Fibroblast of lung (primary cell): Measurements from ENCODE around the gene USH2A.

ENCODE experiments used
- EZH2 ChIP-seq: IDR thresholded peaks from 2 replicates; pipeline ENCODE4 v1.5.1; 2012; ENCODE audit warnings: low read length, control low read depth, mild to moderate bottlenecking; ENCODE audit errors: missing control alignments
- TF ChIP-seq, protein P1 (sequence below), 2 donors: IDR thresholded peaks in 1 of 2; conservative IDR thresholded peaks in 1 of 2; 1 replicate in 1 of 2; 2 replicates in 1 of 2; pipeline ENCODE4 v1.5.1; 2011 to 2012; ENCODE audit warnings: low read length in 2 of 2, control low read depth in 1 of 2, inconsistent platforms in 1 of 2, low read depth in 1 of 2, mild to moderate bottlenecking in 1 of 2

GRCh38 chr1:215865060-215865459 lies 558.2 kb downstream of the USH2A start:
- TF ChIP-seq, protein P1, sequence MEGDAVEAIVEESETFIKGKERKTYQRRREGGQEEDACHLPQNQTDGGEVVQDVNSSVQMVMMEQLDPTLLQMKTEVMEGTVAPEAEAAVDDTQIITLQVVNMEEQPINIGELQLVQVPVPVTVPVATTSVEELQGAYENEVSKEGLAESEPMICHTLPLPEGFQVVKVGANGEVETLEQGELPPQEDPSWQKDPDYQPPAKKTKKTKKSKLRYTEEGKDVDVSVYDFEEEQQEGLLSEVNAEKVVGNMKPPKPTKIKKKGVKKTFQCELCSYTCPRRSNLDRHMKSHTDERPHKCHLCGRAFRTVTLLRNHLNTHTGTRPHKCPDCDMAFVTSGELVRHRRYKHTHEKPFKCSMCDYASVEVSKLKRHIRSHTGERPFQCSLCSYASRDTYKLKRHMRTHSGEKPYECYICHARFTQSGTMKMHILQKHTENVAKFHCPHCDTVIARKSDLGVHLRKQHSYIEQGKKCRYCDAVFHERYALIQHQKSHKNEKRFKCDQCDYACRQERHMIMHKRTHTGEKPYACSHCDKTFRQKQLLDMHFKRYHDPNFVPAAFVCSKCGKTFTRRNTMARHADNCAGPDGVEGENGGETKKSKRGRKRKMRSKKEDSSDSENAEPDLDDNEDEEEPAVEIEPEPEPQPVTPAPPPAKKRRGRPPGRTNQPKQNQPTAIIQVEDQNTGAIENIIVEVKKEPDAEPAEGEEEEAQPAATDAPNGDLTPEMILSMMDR (conservative IDR thresholded peaks at IDR 0.05 in 1 of 2, IDR thresholded peaks at IDR 0.05 in 1 of 2; ENCODE audit: low read depth in 1 of 2, low read length in 2 of 2): no peak
- no peak for TF ChIP-seq EZH2
